Measurements from ENCODE around the gene TRMT2A.
A peak's percentile ranks its signal among the peaks of the same experiment; 100 is the strongest.
"Not testable (repeated sequence)": the region's sequence is repeated elsewhere in the genome, so short reads cannot be mapped to it uniquely, and the experiment has no call there.

The TRMT2A gene

DNA sequence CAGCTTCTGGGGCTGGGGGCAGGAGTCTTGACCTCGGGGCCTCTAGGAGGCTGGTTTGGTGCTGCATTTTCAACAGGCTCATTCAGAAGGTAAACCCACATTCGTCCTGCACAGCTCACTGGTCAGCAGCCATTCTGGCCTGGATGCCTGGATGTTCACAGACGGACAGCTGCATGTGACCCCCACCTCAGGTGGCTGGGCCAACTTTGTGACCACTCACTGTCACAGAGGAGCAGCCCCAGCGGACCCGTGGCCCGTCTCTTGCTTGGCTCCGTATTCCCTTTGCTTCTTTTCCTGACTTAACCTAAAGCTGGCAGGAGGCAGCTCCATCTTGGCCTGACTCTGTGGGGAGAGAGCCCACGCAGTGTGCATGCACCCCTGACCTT, 28.8 kb downstream of the TRMT2A start:
- H3K4me3 ChIP-seq (ENCODE audit: low read depth, low read length), result no peak overlapping the region

GRCh38 chr22:20087319-20088262, 29.4 kb downstream of the TRMT2A start:
- no peak overlapping the region for H3K4me3 ChIP-seq (ENCODE audit: low read depth, low read length)

GRCh38 chr22:20086763-20087162, 30.3 kb downstream of the TRMT2A start:
- H3K4me3 ChIP-seq (ENCODE audit: low read depth, low read length), result no peak overlapping the region

DNA sequence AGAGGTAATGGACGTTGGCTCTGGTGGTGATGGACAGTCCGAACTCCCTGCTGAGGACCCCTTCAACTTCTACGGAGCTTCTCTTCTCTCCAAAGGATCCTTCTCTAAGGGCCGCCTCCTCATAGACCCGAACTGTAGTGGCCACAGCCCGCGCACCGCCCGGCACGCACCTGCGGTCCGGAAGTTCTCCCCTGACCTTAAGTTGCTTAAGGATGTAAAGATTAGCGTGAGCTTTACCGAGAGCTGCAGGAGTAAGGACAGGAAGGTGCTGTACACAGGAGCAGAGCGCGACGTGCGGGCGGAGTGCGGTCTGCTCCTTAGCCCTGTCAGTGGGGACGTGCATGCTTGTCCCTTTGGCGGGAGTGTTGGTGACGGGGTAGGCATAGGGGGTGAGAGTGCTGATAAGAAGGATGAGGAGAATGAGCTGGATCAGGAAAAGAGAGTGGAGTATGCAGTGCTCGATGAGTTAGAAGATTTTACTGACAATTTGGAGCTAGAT, 30.9 kb downstream of the TRMT2A start:
- H3K4me3 ChIP-seq (ENCODE audit: low read depth, low read length), result no peak overlapping the region

- H3K4me3 ChIP-seq (ENCODE audit: low read depth, low read length), result no peak overlapping the region
Measured at GRCh38 chr22:20085651-20086050, 31.4 kb downstream of the TRMT2A start.

DNA sequence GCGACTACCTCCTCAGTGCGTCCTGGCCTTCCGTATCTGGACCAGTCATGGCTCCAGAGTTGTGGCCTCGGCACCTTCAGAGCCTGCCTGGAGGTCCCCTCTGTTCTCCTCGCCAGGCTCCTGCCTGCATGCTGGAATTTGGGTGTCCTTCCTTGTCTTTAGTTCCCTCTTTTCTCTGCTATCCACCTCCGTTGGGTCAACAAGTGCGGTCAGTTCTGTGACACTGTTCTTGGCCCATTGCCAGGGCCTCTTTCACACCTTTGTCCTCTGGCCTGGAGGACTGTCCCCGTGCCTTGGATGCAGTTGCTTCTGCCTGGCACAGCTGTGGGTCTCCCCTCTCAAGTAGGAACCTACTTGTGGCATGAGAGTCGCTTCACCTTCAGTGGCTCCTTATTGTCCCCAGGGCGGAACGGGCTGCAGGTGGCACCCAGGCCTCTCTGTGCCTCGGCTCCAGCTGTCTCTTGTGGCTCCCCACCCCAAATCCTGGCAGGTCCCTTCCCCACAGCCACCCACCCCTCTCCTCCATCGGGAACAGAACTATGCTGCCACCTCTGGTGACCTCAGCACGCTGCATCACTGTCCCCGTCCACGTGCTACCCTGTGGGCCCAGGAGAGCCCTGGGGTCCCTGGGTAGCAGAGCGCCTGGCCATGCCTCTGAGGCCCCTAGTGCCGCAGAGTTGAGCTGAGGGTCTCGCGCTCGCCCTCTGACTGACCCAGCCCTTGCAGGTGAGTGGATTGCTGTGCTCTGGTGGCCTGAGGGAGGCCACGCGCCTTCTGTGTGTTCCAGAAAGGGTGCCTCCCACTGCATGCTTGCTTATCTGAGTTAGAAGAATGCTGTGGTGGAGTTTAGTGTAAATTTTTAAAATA, 32.2 kb downstream of the TRMT2A start:
- no peak overlapping the region for H3K4me3 ChIP-seq (ENCODE audit: low read depth, low read length)

- H3K4me3 ChIP-seq (ENCODE audit: low read depth, low read length), result no peak overlapping the region
Measured at GRCh38 chr22:20083891-20084546, 33.0 kb downstream of the TRMT2A start.

- H3K4me3 ChIP-seq (ENCODE audit: low read depth, low read length), result no peak overlapping the region
Measured at GRCh38 chr22:20083157-20083890, 33.7 kb downstream of the TRMT2A start.

DNA sequence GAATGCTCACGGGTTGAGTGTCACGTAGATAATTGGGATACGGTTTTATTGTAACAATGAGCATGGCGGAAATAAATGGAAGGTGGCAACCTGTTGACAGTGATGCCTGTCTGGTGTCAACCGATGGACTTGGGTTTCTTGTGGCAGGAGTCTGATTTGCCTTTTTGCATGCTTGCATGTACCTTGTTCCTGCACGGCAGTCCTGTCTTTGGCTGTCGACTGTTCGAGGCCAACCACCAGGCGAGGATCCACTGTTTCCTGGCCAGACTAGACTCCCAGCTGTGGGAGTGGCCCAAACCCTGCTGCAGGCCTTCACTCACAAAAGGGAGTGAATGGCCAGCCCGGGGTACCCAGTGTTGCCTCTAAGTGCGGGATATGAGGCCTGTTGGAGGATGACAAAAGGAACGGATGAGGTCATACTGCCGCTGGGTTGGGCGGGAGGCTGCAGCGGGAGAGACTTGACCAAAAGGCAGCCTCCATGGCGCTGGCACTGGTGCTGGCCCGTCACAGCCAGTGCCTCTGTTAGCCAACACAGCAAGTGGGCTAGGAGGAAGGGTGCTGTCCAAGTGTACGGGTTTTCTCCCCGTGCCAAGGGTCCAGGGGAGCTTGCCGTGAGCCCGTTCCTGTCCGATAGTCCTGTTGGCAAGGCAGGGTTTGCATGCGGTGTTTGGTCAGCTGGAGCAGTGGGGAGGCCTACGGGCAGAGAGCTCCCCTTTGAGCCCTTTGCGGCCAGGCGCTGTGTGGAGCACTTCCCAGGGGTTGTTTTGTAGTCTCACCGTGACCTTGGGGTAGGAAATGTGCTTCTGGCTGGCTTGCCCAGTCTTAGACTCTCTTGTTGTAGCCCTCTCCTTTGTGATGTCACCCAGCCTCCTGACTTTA, 36.0 kb downstream of the TRMT2A start:
- peak overlapping the region; percentile 94 for H3K4me3 ChIP-seq (ENCODE audit: low read depth, low read length)

DNA sequence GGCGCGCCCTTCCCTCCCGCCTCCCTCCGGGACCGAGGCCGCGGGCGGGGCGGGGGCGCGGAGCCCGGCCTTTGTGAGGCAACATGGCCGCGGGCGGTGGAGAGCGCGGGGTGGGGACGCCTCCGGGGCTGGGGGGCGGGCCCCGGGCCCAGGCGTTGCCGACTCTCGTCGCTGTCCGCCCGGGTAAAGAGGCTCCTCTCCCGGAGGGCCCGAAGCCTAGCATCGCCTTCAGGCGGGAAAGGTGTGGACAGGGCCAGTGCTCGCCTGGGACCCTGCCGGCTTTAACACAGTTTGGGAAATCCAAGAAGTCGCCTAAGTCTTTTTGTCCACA, 36.6 kb downstream of the TRMT2A start:
- H3K4me3 ChIP-seq (ENCODE audit: low read depth, low read length), result peak overlapping the region; percentile 94

DNA sequence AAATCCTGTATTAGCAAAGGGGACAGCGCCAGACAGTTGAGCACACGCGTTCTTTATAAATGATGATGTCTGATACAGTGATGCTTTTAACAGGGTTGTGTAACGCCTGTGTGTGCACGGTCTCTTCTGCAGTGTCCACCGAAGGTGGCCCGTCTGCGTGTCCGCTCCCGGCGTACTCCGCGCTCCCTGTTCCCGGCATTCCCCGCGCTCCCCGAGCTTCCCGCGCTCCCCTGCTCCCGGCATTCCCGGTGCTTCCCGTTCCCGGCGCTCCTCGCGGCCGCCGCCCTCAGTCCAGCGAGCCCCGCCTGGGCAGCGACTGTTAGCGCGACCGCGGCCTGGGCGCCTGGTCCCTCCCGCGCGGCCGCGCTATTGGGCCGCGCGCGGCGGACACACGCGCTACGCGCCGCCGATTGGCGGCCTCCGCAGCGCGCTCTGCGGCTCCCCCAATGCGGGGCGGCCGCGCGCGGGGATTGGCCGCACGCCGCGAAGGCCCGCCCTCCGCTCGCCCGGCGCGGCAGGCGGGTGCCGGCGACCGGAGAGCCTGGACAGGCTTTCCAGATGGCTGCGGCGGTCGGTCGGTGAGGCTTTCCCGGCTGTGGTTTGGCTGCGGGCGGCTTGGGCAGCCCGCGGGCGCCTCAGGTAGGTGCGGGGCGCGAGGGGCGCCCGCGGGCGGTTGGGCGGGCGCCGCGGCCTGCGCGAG, 37.1 kb downstream of the TRMT2A start, which contains the start of gene DGCR8:
DGCR8 (plus strand) TSS at position 497 of the 700 bp plus-strand sequence. CDS start 5,723 bp downstream, outside the sequence.
- H3K4me3 ChIP-seq (ENCODE audit: low read depth, low read length), result peak within 1 kb of the TSS; percentile 94

GRCh38 chr22:20076627-20077172, 40.3 kb downstream of the TRMT2A start:
- no peak overlapping the region for H3K4me3 ChIP-seq (ENCODE audit: low read depth, low read length)

DNA sequence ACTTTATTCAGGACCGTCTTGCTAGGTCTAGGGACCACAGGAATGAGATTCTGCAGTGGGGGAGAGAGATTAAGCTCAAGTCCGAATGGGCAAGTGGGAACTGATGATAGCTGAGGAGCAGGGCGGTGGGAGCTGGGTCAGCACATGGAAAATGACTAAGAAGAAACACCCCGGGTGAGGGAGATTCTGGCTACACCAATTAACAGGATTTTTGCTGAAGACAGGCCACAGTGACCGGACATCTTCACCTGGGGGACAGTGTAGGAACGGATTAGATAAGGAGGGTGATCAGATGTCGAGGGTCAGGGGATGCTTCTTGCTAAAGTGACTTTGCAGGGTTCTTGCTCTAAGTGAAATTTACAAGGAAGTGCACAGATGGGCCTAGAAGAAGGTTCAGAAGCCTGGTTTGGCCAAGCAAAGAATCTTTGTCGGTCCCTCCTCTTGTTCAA, 45.5 kb downstream of the TRMT2A start:
- H3K4me3 ChIP-seq (ENCODE audit: low read depth, low read length), result no peak overlapping the region

GRCh38 chr22:20069331-20070042, 47.5 kb downstream of the TRMT2A start:
- no peak overlapping the region for H3K4me3 ChIP-seq (ENCODE audit: low read depth, low read length)

DNA sequence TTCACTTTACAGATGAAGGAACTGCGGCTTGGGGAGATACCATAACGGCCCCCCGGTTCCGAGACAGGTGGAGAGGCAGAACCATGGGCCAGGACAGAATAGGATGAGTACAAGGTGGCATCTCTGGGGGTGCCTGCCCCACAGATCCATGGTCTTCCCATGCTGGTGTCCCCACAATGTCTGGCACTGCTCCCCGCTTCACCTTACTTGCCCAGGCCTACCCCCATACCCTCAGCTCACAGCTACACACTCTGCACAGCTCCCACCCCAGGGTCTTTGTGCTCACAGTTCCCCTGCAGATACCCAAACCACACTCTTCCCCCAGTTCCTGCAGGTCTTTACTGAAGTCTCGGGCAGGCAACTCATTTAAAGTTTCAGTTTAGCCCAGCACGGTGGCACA, 48.4 kb downstream of the TRMT2A start:
- no peak overlapping the region for H3K4me3 ChIP-seq (ENCODE audit: low read depth, low read length)

- not testable (repeated sequence) for H3K4me3 ChIP-seq (ENCODE audit: low read depth, low read length)
Measured at GRCh38 chr22:20067384-20067682, 49.7 kb downstream of the TRMT2A start.

DNA sequence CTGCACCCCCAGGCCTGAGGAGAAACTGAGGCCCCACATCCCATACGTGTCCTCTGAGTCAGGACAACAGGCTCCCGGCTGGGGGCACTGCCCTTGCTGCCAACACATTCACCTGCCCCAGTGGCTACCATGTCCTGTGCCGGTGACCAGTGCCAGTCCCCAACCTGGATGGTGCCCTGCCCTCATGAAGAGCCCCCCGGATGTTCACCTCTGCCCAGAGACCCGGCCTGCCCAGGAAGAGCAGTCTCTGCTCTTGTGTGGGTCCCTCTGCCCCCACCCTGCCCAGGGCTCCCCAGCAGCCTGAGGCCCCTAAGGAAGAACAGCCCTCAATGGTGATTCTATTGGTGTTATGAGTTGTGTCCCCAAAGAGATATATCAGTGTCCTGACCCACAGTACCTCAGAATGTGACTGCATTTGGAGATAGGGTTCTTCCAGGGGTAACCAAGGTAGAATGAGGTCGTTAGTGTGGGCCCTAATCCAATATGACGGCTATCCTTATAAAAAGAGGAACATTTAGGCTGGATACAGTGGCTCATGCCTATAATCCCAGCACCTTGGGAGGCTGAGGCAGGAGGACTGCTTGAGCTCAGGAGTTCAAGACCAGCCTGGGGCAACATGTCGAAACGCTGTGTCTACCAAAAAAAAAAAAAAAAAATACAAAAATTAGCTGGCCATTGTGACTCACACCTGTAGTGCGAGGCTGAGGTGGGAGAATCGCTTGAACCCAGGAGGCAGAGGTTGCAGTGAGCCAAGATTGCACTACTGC, 50.2 kb downstream of the TRMT2A start:
- H3K4me3 ChIP-seq (ENCODE audit: low read depth, low read length), result no peak overlapping the region

Measured in iPS-11a (cell line).